ENCODE data around the gene AQR.
"Not testable (repeated sequence)": the region's sequence is repeated elsewhere in the genome, so short reads cannot be mapped to it uniquely, and the experiment has no call there.

The AQR gene

GRCh38 chr15:34941185-34941698 lies 28.3 kb downstream of the AQR start:
- no peaks in the 10 kb centered on the region for H3K9me3 ChIP-seq (ENCODE audit: control insufficient read depth, insufficient read depth, low read length)
- no peaks in the 10 kb centered on the region for H3K4me1 ChIP-seq (ENCODE audit: insufficient read depth, low read length)
- H3K9ac ChIP-seq (ENCODE audit: low read depth, low read length), result no peak overlapping the region
- H3K36me3 ChIP-seq (ENCODE audit: insufficient read depth, low read length), result peaks cover 9% of the 10 kb centered on the region

DNA sequence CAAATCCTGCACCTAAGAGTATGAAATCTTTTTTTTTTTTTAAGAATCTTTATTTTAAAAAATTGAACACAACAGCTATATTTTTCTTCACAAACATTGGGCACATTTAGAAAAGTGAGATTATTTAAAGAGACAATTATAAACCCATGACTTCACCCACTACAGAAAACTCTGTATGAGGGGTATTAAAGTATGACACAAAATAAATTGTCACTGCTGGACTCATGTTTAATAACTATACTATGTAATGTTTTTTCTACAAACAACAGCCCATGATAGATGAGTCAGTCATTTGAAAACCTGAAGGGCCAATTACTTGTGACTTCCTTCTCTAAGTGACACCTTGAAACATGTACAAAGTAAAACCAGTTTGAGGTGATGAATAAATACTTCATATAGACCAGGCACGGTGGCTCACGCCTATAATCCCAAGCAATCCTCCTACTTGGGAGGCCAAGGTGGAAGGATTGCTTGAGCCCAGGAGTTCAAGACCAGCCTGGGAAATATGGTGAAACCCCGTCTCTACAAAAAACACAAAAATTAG lies 36.0 kb downstream of the AQR start:
- H3K9me3 ChIP-seq (ENCODE audit: control insufficient read depth, insufficient read depth, low read length), result no peaks in the 10 kb centered on the region
- no peaks in the 10 kb centered on the region for H3K4me1 ChIP-seq (ENCODE audit: insufficient read depth, low read length)
- no peak overlapping the region for H3K9ac ChIP-seq (ENCODE audit: low read depth, low read length)
- peaks cover 21% of the 10 kb centered on the region for H3K36me3 ChIP-seq (ENCODE audit: insufficient read depth, low read length)

GRCh38 chr15:34928349-34928748 lies 41.2 kb downstream of the AQR start:
- H3K9me3 ChIP-seq (ENCODE audit: control insufficient read depth, insufficient read depth, low read length); H3K9ac ChIP-seq (ENCODE audit: low read depth, low read length); H3K4me1 ChIP-seq (ENCODE audit: insufficient read depth, low read length): not testable (repeated sequence)
- peaks cover 23% of the 10 kb centered on the region for H3K36me3 ChIP-seq (ENCODE audit: insufficient read depth, low read length)

DNA sequence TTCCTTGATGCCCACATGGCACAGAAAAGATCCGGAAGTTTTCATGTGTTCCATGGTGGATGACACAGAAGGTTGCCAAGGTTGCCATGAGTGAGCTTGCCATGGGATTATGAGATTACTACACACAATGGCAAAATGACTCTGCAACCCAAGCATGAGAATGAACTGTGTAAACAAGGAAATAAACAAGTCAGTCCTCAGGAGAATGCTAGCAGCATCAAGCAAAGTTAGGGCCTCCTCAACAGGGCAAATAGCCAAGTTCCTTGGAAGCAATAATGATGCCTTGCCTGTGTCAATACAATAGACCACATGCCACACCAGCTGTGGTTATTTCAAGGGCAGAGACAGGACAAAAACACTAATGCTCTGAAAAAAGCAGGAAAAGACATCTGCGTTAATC lies 41.8 kb downstream of the AQR start:
- Histone ChIP-seq H3K36me3 (ENCODE audit: insufficient read depth, low read length) (peaks cover 23% of the 10 kb centered on the region), H3K4me1 (ENCODE audit: insufficient read depth, low read length) (no peaks in the 10 kb centered on the region), H3K9ac (ENCODE audit: low read depth, low read length) (no peak overlapping the region), H3K9me3 (ENCODE audit: control insufficient read depth, insufficient read depth, low read length) (no peaks in the 10 kb centered on the region)

DNA sequence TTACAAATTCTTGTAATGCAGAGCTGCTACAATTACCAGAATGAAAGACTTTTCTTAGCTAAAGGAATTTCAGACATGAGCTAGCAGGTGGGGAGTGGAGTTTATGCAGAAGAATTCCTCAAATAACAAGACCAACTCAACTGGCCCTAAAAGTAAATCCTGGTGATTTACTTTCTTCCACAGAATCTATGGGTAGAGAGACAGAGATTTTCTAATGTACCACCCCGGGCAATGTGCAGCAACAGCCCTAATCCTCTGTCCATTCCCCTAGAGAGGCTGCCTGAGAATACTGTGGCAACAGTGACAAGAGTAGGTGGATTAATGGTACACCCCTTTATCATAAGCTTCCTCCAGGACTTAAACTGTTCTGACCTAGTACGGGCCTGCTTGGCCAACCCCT lies 55.2 kb downstream of the AQR start:
- H3K4me1 ChIP-seq (ENCODE audit: insufficient read depth, low read length), result no peaks in the 10 kb centered on the region
- H3K9ac ChIP-seq (ENCODE audit: low read depth, low read length), result no peak overlapping the region
- peaks cover 23% of the 10 kb centered on the region; the same call in 1 of the 2 replicates for H3K36me3 ChIP-seq (ENCODE audit: insufficient read depth, low read length)
- H3K9me3 ChIP-seq (ENCODE audit: control insufficient read depth, insufficient read depth, low read length), result no peaks in the 10 kb centered on the region

DNA sequence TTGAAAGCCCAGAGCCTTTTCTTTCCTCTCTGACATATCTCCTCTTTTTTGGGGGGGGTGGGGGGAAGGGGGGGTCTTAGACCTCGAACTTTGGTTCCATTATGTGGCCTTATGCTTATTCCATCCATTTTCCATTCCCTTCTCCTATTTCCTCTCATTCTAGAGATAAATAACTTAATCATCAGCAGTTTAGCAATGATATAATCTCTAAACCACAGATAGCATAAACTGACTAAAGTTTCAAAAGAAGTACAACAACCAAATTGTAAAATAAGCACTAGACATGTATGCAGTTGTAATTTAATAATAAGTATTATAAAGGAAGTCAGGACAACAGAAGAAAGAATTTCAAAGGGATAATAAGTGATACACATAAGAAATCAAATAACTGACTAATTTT lies 64.5 kb downstream of the AQR start:
- Histone ChIP-seq H3K9ac (ENCODE audit: low read depth, low read length) (no peak overlapping the region), H3K36me3 (ENCODE audit: insufficient read depth, low read length) (peaks cover 11% of the 10 kb centered on the region; the same call in 1 of the 2 replicates), H3K4me1 (ENCODE audit: insufficient read depth, low read length) (no peaks in the 10 kb centered on the region), H3K9me3 (ENCODE audit: control insufficient read depth, insufficient read depth, low read length) (no peaks in the 10 kb centered on the region)

DNA sequence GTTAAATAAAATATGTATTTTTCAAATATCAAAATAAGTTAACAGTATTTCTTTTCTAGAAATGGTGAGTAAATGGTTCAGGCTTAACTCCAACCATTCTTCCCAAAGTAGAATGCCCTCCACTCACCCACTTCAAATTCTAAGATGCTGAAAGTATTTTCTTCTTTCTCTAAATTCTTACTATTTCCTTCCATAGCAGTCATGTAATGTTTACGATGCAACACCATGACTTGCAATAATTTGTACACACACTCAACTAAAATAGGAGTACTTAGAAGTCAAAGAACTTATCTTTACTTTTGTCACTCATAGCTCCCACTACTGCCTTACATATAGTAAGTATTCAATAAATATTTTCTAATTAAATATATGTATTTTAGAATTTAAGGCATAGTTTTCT lies 65.0 kb downstream of the AQR start:
- no peaks in the 10 kb centered on the region for H3K4me1 ChIP-seq (ENCODE audit: insufficient read depth, low read length)
- no peaks in the 10 kb centered on the region for H3K9me3 ChIP-seq (ENCODE audit: control insufficient read depth, insufficient read depth, low read length)
- H3K9ac ChIP-seq (ENCODE audit: low read depth, low read length), result no peak overlapping the region
- H3K36me3 ChIP-seq (ENCODE audit: insufficient read depth, low read length), result peaks cover 11% of the 10 kb centered on the region; the same call in 1 of the 2 replicates

GRCh38 chr15:34900748-34901147 lies 68.8 kb downstream of the AQR start:
- H3K36me3 ChIP-seq (ENCODE audit: insufficient read depth, low read length), result peaks cover 12% of the 10 kb centered on the region
- H3K4me1 ChIP-seq (ENCODE audit: insufficient read depth, low read length), result no peaks in the 10 kb centered on the region
- no peaks in the 10 kb centered on the region for H3K9me3 ChIP-seq (ENCODE audit: control insufficient read depth, insufficient read depth, low read length)
- no peak overlapping the region for H3K9ac ChIP-seq (ENCODE audit: low read depth, low read length)

DNA sequence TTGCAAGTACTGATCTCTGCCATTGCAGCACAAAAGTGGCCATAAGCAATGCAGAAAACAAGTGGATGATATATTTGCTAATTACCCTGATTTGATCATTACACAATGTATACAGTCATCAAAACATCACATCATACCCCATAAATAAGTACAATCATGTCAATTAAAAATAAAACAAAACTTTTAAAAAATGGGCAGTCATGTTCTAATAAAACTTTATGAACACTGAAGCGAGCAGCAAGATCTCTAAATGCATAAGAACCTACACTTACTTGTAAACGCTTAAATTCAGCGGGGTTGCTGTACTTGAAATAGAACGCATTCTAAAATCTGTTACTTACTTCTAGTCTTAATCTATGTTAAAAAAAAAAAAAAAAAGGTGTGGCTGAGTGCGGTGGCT lies 73.4 kb downstream of the AQR start:
- peaks cover 16% of the 10 kb centered on the region; the same call in 1 of the 2 replicates for H3K9me3 ChIP-seq (ENCODE audit: control insufficient read depth, insufficient read depth, low read length)
- H3K4me1 ChIP-seq (ENCODE audit: insufficient read depth, low read length), result no peaks in the 10 kb centered on the region
- peaks cover 17% of the 10 kb centered on the region for H3K36me3 ChIP-seq (ENCODE audit: insufficient read depth, low read length)
- H3K9ac ChIP-seq (ENCODE audit: low read depth, low read length), result no peak overlapping the region

DNA sequence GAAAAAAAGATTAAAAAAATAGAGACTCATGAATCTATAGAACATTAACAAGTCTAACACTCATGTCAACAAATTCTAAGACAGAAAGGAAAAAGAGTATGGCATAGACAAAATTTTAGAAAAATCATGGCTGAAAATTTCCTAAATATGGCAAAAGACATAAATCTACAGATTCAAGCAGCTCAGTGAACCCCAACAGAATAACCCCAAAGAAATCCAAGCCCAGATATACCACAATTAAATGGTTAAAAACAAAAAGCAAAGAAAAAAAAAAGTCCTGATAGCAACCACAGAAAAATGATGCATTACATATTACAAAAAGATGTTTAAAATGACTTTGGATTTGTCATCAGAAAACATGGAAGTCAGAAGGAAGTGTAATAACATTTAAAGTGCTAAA lies 75.6 kb downstream of the AQR start:
- Histone ChIP-seq H3K9ac (ENCODE audit: low read depth, low read length) (no peak overlapping the region), H3K36me3 (ENCODE audit: insufficient read depth, low read length) (peaks cover 15% of the 10 kb centered on the region), H3K4me1 (ENCODE audit: insufficient read depth, low read length) (no peaks in the 10 kb centered on the region), H3K9me3 (ENCODE audit: control insufficient read depth, insufficient read depth, low read length) (peaks cover 16% of the 10 kb centered on the region; the same call in 1 of the 2 replicates)

DNA sequence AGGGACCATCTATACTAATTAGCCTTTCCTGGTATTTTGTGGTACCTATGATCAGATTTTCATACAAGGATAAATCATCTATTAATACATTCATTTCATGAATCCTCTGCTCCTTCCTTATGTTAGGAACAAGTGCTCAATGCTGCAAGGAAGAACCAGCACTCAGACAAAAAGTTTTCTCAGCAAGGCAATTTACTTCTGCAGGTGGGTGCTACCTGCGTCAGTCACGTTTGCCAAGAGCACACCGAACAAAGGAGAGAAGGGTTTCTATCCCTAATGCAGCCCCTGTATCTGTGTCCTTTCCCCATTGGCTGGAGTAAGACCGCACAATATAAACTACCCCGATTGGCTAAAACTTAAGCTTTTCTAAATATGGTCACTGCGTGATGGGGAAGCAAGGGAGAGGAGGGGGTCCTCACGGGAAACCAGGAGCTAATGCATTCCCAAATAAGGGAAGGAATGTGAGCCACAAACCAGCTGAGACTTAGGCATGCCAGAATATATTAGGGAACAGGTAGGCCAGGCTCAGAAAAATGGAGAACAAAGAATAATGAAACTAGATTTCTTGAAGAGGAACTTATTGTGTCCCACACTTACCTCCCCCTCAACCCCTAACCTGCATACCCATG lies 76.5 kb downstream of the AQR start:
- Histone ChIP-seq H3K36me3 (ENCODE audit: insufficient read depth, low read length) (peaks cover 15% of the 10 kb centered on the region), H3K9ac (ENCODE audit: low read depth, low read length) (no peak overlapping the region), H3K9me3 (ENCODE audit: control insufficient read depth, insufficient read depth, low read length) (peaks cover 16% of the 10 kb centered on the region; the same call in 1 of the 2 replicates), H3K4me1 (ENCODE audit: insufficient read depth, low read length) (no peaks in the 10 kb centered on the region)

DNA sequence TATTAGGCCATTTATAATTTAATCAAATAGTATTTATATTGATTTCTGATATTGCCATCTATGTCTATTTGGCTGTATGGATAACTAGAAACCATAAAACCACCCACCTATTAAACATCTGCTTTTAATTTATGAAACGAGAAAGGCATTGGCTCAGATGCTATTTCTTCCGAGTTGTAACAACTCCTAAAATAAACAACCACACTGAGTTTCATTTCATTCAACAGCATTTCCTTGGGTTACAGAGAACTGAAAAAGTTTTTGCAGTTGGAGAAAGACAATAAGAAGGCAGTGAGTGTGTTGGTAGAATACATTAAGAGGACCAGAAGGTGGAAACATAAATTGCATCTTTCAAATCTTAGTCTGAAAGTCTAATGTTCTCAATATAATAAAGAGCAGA lies 79.1 kb downstream of the AQR start:
- Histone ChIP-seq H3K4me1 (ENCODE audit: insufficient read depth, low read length) (no peaks in the 10 kb centered on the region), H3K9me3 (ENCODE audit: control insufficient read depth, insufficient read depth, low read length) (peaks cover 16% of the 10 kb centered on the region; the same call in 1 of the 2 replicates), H3K36me3 (ENCODE audit: insufficient read depth, low read length) (peaks cover 15% of the 10 kb centered on the region), H3K9ac (ENCODE audit: low read depth, low read length) (no peak overlapping the region)

DNA sequence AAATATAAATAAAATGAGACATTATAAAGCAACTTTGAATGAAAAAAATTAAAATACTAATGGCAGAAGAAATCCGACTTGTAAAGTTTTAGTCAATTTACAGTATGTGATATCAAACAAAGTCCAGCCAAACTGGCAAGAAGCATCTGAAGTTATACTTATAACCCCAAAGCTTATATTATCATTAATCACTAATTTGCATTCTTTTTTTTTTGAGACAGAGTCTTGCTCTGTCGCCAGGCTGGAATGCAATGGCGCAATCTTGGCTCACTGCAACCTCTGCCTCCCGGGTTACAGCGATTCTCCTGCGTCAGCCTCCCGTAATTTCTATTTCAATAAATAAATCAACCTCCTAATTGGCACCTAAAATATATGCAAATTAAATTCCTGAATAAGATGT lies 80.1 kb downstream of the AQR start:
- Histone ChIP-seq H3K36me3 (ENCODE audit: insufficient read depth, low read length) (peaks cover 16% of the 10 kb centered on the region), H3K4me1 (ENCODE audit: insufficient read depth, low read length) (no peaks in the 10 kb centered on the region), H3K9ac (ENCODE audit: low read depth, low read length) (no peak overlapping the region), H3K9me3 (ENCODE audit: control insufficient read depth, insufficient read depth, low read length) (peaks cover 16% of the 10 kb centered on the region; the same call in 1 of the 2 replicates)

- Histone ChIP-seq H3K4me1 (ENCODE audit: insufficient read depth, low read length) (no peaks in the 10 kb centered on the region), H3K9ac (ENCODE audit: low read depth, low read length) (no peak overlapping the region), H3K9me3 (ENCODE audit: control insufficient read depth, insufficient read depth, low read length) (no peaks in the 10 kb centered on the region), H3K36me3 (ENCODE audit: insufficient read depth, low read length) (peaks cover 9% of the 10 kb centered on the region; the same call in 1 of the 2 replicates)
Measured at GRCh38 chr15:34886134-34886533, 83.4 kb downstream of the AQR start.

DNA sequence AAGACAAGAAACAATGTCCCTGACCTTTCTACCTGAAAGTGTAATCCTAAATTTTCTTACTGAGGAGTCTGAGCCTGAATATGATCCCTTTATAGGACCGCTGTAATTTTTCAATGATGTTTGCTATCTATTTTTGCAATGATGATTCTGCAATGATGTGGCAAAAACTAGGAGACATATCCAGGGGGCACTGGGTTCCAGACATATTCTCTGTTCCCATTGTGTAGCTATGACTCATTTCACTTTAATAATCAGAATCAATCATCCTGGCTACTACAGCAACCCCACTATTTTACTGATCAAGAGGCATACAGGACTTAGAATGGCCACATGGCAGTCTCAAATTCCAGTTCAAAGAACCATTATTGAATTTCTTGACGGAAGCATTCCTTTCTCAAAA lies 85.9 kb downstream of the AQR start:
- H3K9me3 ChIP-seq (ENCODE audit: control insufficient read depth, insufficient read depth, low read length), result no peaks in the 10 kb centered on the region
- peaks cover 9% of the 10 kb centered on the region; the same call in 1 of the 2 replicates for H3K36me3 ChIP-seq (ENCODE audit: insufficient read depth, low read length)
- H3K9ac ChIP-seq (ENCODE audit: low read depth, low read length), result no peak overlapping the region
- no peaks in the 10 kb centered on the region for H3K4me1 ChIP-seq (ENCODE audit: insufficient read depth, low read length)
